Ecto neural progenitor cell (in vitro differentiated cells): ENCODE data around the gene CRISP1.
"Not testable (repeated sequence)": the region's sequence is repeated elsewhere in the genome, so short reads cannot be mapped to it uniquely, and the experiment has no call there.

ENCODE experiments used
- DNase-seq: peaks from one replicate; pipeline ENCODE4 v3.0.0-alpha.2; 2018; ENCODE audit warnings: low spot score

CRISP1 gene

GRCh38 chr6:49839957-49840356 is 26.4 kb downstream of the CRISP1 start:
- DNase-seq, result no peak

GRCh38 chr6:49839162-49839561 is 27.2 kb downstream of the CRISP1 start:
- DNase-seq, result no peak

GRCh38 chr6:49835140-49835539 is 31.2 kb downstream of the CRISP1 start:
- DNase-seq, result no peak

- no peak for DNase-seq
These were observed 32.9 kb downstream of the CRISP1 start for GRCh38 chr6:49833386-49833785.

GRCh38 chr6:49826743-49827406 is 39.5 kb downstream of the CRISP1 start:
- DNase-seq, result no peak

GRCh38 chr6:49815166-49815565 is 51.2 kb downstream of the CRISP1 start:
- DNase-seq, result no peak

GRCh38 chr6:49813248-49813647 is 53.1 kb downstream of the CRISP1 start:
- DNase-seq, result no peak

GRCh38 chr6:49806145-49806544 is 60.2 kb downstream of the CRISP1 start:
- DNase-seq, result no peak

GRCh38 chr6:49805246-49805645 is 61.1 kb downstream of the CRISP1 start:
- DNase-seq, result no peak

GRCh38 chr6:49801525-49801924 is 64.8 kb downstream of the CRISP1 start:
- DNase-seq, result no peak

- no peak for DNase-seq
These were observed 67.2 kb downstream of the CRISP1 start for GRCh38 chr6:49799090-49799489.

GRCh38 chr6:49796842-49797455 is 69.4 kb downstream of the CRISP1 start:
- DNase-seq, result not testable (repeated sequence)

- no peak for DNase-seq
These were observed 76.0 kb downstream of the CRISP1 start for GRCh38 chr6:49790341-49790740.

- DNase-seq, result no peak
These were observed 79.2 kb downstream of the CRISP1 start, which contains the start of gene PGK2 for GRCh38 chr6:49787176-49787575. Gene PGK2, minus strand, starts transcription at chr6:49787285. Its CDS starts 98 bp downstream, at chr6:49787187.

GRCh38 chr6:49784272-49784671 is 82.1 kb downstream of the CRISP1 start:
- no peak for DNase-seq
